ENCODE measurements around the gene CYP17A1. TPM values are rescaled to one million over a fixed set of nuclear protein-coding genes. Genes with fewer than 3 reads are reported as not detected.
"Not testable (repeated sequence)": the region's sequence is repeated elsewhere in the genome, so short reads cannot be mapped to it uniquely, and the experiment has no call there.

CYP17A1 gene
- total RNA-seq, 1 experiment from 2014 or later = 2.1 TPM

DNA sequence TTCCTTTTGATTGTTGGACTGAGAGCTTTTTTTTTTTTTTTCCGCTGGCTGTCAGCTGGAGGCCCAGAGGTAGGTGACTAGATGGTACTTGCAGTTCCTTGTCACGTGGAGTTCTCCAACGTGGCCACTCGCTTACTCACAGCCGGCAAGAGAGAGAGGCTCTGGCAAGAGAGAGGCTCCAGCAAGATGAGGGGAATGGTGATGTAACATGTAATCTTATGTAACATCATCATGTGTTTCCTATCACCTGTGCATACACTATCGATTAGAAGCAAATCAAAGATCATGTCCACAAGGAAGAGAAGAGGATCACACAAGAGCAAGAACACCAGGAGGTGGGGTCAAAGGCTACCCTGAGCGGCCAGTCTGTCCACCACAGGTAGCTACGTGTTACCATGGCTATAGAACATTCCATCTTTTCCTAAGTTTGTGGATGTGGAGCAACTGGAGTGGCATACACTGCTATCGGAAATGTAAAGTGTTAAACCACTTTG, 12.9 kb upstream of the CYP17A1 start:
- in situ Hi-C loops (cut with HindIII; ENCODE audit: low pct_unique_long_range_greater_than_20kb, low sequenced_read_pairs) = no loop called here
- no peak for TF ChIP-seq POLR2AphosphoS5 (IDR thresholded peaks at IDR 0.05; ENCODE audit: low read depth, low read length)
- H3K9me3 ChIP-seq (ENCODE audit: control insufficient read depth, insufficient read depth, low read depth, low read length) = no peaks in the 10 kb centered on the region
- H3K4me1 ChIP-seq (ENCODE audit: control insufficient read depth, insufficient read depth, low read length) = peaks cover 2% of the 10 kb centered on the region; the same call in 1 of the 2 replicates
- H3K4me3 ChIP-seq (ENCODE audit: low read depth in 2 of 2, low read length in 2 of 2) = no peak overlapping the region
- H3K36me3 ChIP-seq (ENCODE audit: control insufficient read depth, insufficient read depth, low read length) = no peaks in the 10 kb centered on the region
- POLR2A ChIA-PET = no interaction called here
- no peaks in the 10 kb centered on the region for H3K27me3 ChIP-seq (ENCODE audit: control insufficient read depth, insufficient read depth, low read length)
- no peak for ATAC-seq
- intact Hi-C loops (cut with micrococcal nuclease; ENCODE audit: unreplicated experiment) = no loop called here
- H3K27ac ChIP-seq (ENCODE audit: low read length) = no peak overlapping the region
- no peak for DNase-seq (ENCODE audit: low read depth, low spot score)
- CTCF ChIA-PET = interaction anchor here (1.1 kb wide), 1 partner anchor 50 kb away, joined by 4 read pairs; no protein-coding TSS in a partner anchor
- BruUV-seq (replicated peaks) = no TSS peak

DNA sequence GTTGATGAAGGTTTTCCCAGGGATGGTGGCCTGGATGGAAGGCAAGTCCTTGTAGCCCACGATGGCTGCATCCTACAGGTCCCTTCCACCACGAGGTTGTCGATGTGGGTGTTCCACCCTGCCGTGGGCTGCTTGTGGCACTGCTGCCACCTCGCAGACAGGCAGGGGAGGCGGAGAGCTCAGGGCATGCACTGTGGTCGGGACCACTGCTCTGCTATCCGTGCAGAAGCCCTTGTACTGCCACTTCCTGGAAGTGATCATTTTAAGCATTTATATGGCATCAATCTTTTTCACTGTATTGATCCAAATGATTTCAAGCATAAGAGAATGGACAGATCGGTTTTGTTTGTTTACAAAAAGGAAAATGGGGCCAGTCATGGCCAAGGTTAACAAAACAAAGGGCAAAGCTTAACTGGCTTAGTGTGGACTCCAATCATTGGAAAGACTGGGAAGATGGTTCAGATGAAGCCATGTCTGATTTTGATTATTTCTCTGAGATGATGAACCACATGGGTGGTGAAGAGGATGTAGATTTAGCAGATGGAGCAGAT, 8.2 kb upstream of the CYP17A1 start:
- BruUV-seq (replicated peaks) = no TSS peak
- TF ChIP-seq TCF7L2 (IDR thresholded peaks at IDR 0.05; ENCODE audit: low read depth, low read length) (no peak), REST (IDR thresholded peaks at IDR 0.05; ENCODE audit: insufficient read depth in 1 of 2, low read depth in 2 of 2, low read length in 1 of 2) (no peak), POLR2AphosphoS5 (IDR thresholded peaks at IDR 0.05; ENCODE audit: low read depth, low read length) (no peak), SIN3A (IDR thresholded peaks at IDR 0.05; ENCODE audit: borderline replicate concordance, insufficient read depth, low read depth, low read length) (no peak)
- TF ChIP-seq, protein P1, sequence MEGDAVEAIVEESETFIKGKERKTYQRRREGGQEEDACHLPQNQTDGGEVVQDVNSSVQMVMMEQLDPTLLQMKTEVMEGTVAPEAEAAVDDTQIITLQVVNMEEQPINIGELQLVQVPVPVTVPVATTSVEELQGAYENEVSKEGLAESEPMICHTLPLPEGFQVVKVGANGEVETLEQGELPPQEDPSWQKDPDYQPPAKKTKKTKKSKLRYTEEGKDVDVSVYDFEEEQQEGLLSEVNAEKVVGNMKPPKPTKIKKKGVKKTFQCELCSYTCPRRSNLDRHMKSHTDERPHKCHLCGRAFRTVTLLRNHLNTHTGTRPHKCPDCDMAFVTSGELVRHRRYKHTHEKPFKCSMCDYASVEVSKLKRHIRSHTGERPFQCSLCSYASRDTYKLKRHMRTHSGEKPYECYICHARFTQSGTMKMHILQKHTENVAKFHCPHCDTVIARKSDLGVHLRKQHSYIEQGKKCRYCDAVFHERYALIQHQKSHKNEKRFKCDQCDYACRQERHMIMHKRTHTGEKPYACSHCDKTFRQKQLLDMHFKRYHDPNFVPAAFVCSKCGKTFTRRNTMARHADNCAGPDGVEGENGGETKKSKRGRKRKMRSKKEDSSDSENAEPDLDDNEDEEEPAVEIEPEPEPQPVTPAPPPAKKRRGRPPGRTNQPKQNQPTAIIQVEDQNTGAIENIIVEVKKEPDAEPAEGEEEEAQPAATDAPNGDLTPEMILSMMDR (IDR thresholded peaks at IDR 0.05) = no peak
- no peak for ATAC-seq
- Histone ChIP-seq H3K27me3 (ENCODE audit: control insufficient read depth, insufficient read depth, low read length) (no peaks in the 10 kb centered on the region), H3K36me3 (ENCODE audit: control insufficient read depth, insufficient read depth, low read length) (no peaks in the 10 kb centered on the region), H3K4me3 (ENCODE audit: low read depth in 2 of 2, low read length in 2 of 2) (no peak overlapping the region), H3K27ac (ENCODE audit: low read length) (no peak overlapping the region), H3K4me1 (ENCODE audit: control insufficient read depth, insufficient read depth, low read length) (no peaks in the 10 kb centered on the region), H3K9me3 (ENCODE audit: control insufficient read depth, insufficient read depth, low read depth, low read length) (no peaks in the 10 kb centered on the region)
- CTCF ChIA-PET = no interaction called here
- POLR2A ChIA-PET = interaction anchor here (0.6 kb wide), 1 partner anchor 22 kb away, joined by 10 read pairs; no protein-coding TSS in a partner anchor
- in situ Hi-C loops (cut with HindIII; ENCODE audit: low pct_unique_long_range_greater_than_20kb, low sequenced_read_pairs) = no loop called here
- intact Hi-C loops (cut with micrococcal nuclease; ENCODE audit: unreplicated experiment) = no loop called here
- DNase-seq (ENCODE audit: low read depth, low spot score) = no peak

DNA sequence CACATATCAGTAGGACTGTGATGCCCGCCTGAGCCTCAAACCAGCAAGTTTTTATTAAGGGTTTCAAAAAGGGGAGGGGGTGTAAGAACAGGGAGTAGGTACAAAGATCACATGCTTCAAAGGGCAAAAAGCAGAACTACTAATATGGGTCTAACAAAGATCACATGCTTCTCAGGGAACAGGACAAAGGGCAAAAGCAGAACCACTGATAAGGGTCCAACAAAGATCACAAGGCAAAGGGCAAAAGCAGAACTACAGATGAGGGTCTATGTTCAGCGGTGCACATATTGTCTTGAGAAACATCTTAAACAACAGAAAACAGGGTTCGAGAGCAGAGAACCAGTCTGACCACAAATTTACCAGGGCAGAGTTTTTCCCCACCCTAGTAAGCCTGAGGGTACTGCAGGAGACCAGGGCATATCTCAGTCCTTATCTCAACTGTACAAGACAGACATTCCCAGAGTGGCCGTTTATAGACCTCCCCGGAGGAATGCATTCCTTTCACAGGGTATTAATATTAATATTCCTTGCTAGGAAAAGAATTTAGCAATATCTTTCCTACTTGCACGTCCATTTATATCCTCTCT, 7.1 kb upstream of the CYP17A1 start:
- CTCF ChIA-PET; H3K36me3 ChIP-seq (ENCODE audit: control insufficient read depth, insufficient read depth, low read length); DNase-seq (ENCODE audit: low read depth, low spot score); H3K27ac ChIP-seq (ENCODE audit: low read length); BruUV-seq (replicated peaks); H3K4me3 ChIP-seq (ENCODE audit: low read depth in 2 of 2, low read length in 2 of 2); intact Hi-C loops (cut with micrococcal nuclease; ENCODE audit: unreplicated experiment); ATAC-seq; H3K4me1 ChIP-seq (ENCODE audit: control insufficient read depth, insufficient read depth, low read length); H3K27me3 ChIP-seq (ENCODE audit: control insufficient read depth, insufficient read depth, low read length); POLR2A ChIA-PET; H3K9me3 ChIP-seq (ENCODE audit: control insufficient read depth, insufficient read depth, low read depth, low read length); in situ Hi-C loops (cut with HindIII; ENCODE audit: low pct_unique_long_range_greater_than_20kb, low sequenced_read_pairs): not testable (repeated sequence)

DNA sequence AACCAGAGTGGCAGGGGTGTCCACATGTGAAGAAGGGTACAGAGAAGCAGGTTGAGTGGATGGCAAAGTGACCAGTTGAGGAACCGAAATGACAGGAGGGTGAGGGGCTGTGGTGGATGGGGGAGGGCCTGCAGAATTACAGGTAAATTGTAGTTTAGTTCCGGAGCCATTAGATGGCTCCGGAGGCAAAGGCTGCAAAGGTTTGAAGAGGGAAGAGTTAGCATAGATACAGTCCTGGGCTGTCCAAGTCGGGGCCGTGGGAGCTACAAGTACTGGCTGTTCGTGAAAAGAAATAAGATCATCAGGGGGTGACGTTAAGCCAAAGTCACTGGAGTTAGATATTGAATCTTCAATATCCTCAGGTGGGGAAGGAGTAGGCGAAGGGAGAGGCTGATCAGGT, 5.9 kb upstream of the CYP17A1 start:
- in situ Hi-C loops (cut with HindIII; ENCODE audit: low pct_unique_long_range_greater_than_20kb, low sequenced_read_pairs); CTCF ChIA-PET; H3K4me1 ChIP-seq (ENCODE audit: control insufficient read depth, insufficient read depth, low read length); intact Hi-C loops (cut with micrococcal nuclease; ENCODE audit: unreplicated experiment); H3K36me3 ChIP-seq (ENCODE audit: control insufficient read depth, insufficient read depth, low read length); H3K4me3 ChIP-seq (ENCODE audit: low read depth in 2 of 2, low read length in 2 of 2); H3K27ac ChIP-seq (ENCODE audit: low read length); H3K27me3 ChIP-seq (ENCODE audit: control insufficient read depth, insufficient read depth, low read length); ATAC-seq; H3K9me3 ChIP-seq (ENCODE audit: control insufficient read depth, insufficient read depth, low read depth, low read length); BruUV-seq (replicated peaks); DNase-seq (ENCODE audit: low read depth, low spot score): not testable (repeated sequence)
- POLR2A ChIA-PET = interaction anchor here (0.6 kb wide), 1 partner anchor 201 kb away, joined by 6 read pairs; no protein-coding TSS in a partner anchor
